ENCODE measurements around the gene TEX36. TPM values are rescaled to one million over a fixed set of nuclear protein-coding genes. Genes with fewer than 3 reads are reported as not detected.
"Not testable (repeated sequence)": the region's sequence is repeated elsewhere in the genome, so short reads cannot be mapped to it uniquely, and the experiment has no call there.

Gene TEX36
- total RNA-seq, 1 donor from 2014 or later = not detected

DNA sequence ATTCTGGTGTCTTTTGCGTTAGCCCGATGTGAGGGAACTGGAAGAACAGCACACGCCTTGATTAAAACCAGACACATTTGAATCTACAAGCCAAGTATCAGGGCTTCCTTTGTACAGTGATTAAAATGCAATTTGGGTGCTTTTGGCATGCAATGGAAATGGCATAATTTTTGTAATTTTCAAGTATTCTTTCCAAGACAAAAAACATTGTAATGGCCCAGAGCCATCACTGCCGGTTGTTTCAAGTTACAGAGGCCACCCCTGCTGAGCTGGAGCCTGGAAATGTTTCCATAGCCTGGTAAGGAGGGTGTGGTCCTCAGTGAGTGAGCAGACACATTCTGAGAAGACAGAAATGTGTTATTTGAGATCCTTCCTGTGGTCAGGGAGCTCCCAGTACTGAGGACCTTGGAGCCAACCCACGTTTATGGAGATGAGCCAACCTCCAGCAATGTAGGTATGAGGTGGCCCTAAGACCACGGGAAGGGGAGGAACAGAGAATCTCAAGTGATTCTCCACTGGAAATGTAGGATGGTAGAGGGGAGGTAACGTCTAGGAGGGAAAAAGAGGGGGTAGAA lies 20.9 kb downstream of the TEX36 start:
- DNase-seq (ENCODE audit: low spot score) = no peak
- H3K4me1 Mint-ChIP-seq (ENCODE audit: unreplicated experiment) = no peaks in the 10 kb centered on the region
- H3K27me3 Mint-ChIP-seq (ENCODE audit: unreplicated experiment) = no peaks in the 10 kb centered on the region
- H3K36me3 Mint-ChIP-seq (ENCODE audit: low read depth, unreplicated experiment) = no peaks in the 10 kb centered on the region
- no peak overlapping the region for H3K27ac Mint-ChIP-seq (ENCODE audit: unreplicated experiment)
- no peak overlapping the region for H3K4me3 Mint-ChIP-seq (ENCODE audit: unreplicated experiment)
- H3K9me3 Mint-ChIP-seq (ENCODE audit: unreplicated experiment) = no peaks in the 10 kb centered on the region
- TF ChIP-seq CTCF (IDR thresholded peaks at IDR 0.05; ENCODE audit: unreplicated experiment) = no peak

- Mint-ChIP-seq H3K4me3 (ENCODE audit: unreplicated experiment) (no peak overlapping the region), H3K27me3 (ENCODE audit: unreplicated experiment) (no peaks in the 10 kb centered on the region), H3K27ac (ENCODE audit: unreplicated experiment) (no peak overlapping the region), H3K36me3 (ENCODE audit: low read depth, unreplicated experiment) (no peaks in the 10 kb centered on the region), H3K4me1 (ENCODE audit: unreplicated experiment) (no peaks in the 10 kb centered on the region), H3K9me3 (ENCODE audit: unreplicated experiment) (no peaks in the 10 kb centered on the region)
- TF ChIP-seq CTCF (IDR thresholded peaks at IDR 0.05; ENCODE audit: unreplicated experiment) = no peak
- no peak for DNase-seq (ENCODE audit: low spot score)
These were observed 21.5 kb downstream of the TEX36 start for GRCh38 chr10:125661431-125661940.

GRCh38 chr10:125659071-125659470 lies 23.9 kb downstream of the TEX36 start:
- Mint-ChIP-seq H3K36me3 (ENCODE audit: low read depth, unreplicated experiment) (no peaks in the 10 kb centered on the region), H3K27me3 (ENCODE audit: unreplicated experiment) (no peaks in the 10 kb centered on the region), H3K27ac (ENCODE audit: unreplicated experiment) (no peak overlapping the region), H3K4me1 (ENCODE audit: unreplicated experiment) (no peaks in the 10 kb centered on the region), H3K4me3 (ENCODE audit: unreplicated experiment) (no peak overlapping the region), H3K9me3 (ENCODE audit: unreplicated experiment) (no peaks in the 10 kb centered on the region)
- no peak for TF ChIP-seq CTCF (IDR thresholded peaks at IDR 0.05; ENCODE audit: unreplicated experiment)
- DNase-seq (ENCODE audit: low spot score) = no peak

DNA sequence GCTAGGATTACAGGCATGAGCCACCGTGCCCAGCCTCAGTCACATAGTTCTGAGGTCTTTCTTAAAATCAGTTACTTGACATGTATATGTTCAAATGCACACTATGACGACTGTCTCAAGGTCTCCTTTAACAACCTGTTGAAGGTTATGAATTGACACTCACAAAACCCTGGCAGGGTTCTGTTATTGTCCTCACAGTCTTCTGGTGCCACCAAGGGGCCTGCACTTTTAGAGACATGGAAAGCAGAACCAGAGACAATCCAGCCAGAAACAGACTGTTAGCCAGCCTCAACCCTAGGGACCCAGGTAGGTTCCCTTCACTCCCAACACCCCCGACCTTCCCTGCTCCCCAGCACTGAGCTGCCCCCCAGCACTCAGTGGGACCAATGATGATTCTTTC lies 26.4 kb downstream of the TEX36 start:
- no peak for TF ChIP-seq CTCF (IDR thresholded peaks at IDR 0.05; ENCODE audit: unreplicated experiment)
- no peaks in the 10 kb centered on the region for H3K36me3 Mint-ChIP-seq (ENCODE audit: low read depth, unreplicated experiment)
- no peak for DNase-seq (ENCODE audit: low spot score)

GRCh38 chr10:125653113-125653512 lies 29.9 kb downstream of the TEX36 start:
- not testable (repeated sequence) for H3K27me3 Mint-ChIP-seq (ENCODE audit: unreplicated experiment); DNase-seq (ENCODE audit: low spot score); H3K4me3 Mint-ChIP-seq (ENCODE audit: unreplicated experiment); H3K27ac Mint-ChIP-seq (ENCODE audit: unreplicated experiment); H3K9me3 Mint-ChIP-seq (ENCODE audit: unreplicated experiment); H3K36me3 Mint-ChIP-seq (ENCODE audit: low read depth, unreplicated experiment); H3K4me1 Mint-ChIP-seq (ENCODE audit: unreplicated experiment)

More for the DNA sequence above, 26.4 kb downstream of the TEX36 start:
- Mint-ChIP-seq H3K4me1 (ENCODE audit: unreplicated experiment) (no peaks in the 10 kb centered on the region), H3K9me3 (ENCODE audit: unreplicated experiment) (no peaks in the 10 kb centered on the region), H3K27me3 (ENCODE audit: unreplicated experiment) (no peaks in the 10 kb centered on the region), H3K4me3 (ENCODE audit: unreplicated experiment) (no peak overlapping the region), H3K27ac (ENCODE audit: unreplicated experiment) (no peak overlapping the region)

Data from endothelial cell (in vitro differentiated cells).